HG02970 (cell line): ENCODE results near the gene GLT1D1.

Experiments
- ATAC-seq: cut with Tn5 transposase; IDR thresholded peaks from one replicate; pipeline ENCODE4 v1.9.1; 2021; ENCODE audit warnings: mild to moderate bottlenecking, moderate library complexity, moderate number of reproducible peaks; ENCODE audit not compliant: unreplicated experiment, low FRiP score

Gene GLT1D1

DNA sequence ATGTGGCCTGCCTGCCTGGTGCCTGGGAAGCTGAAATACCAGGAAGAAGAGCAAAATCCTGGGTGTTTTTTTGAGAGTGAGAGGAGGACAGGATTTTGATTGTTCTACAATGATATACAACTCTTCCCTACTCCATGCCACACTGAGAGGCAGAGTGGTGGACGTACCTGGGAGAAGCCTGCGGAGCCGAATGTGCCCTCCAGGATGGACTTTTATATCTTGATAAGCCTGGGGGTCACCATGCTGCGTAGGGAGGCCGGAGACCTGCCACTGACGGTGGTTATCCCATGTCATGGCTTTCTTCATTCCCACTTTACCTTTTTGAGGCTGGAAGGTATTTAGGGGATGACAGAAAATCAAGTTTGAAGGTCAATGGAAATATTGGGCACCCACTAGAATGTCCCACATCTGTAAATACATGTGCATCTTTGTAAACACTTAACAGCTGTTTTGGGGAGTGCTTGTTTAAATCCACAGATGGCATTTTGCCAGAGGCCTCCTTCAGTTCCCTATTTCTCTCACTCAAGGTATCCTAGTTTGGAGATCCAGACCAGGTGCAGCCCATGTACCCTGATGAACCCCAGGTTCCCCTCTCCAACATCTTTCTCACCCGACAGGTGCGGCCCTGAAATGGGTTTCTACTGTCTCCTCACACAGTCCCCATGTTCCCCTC is 1.1 kb upstream of the GLT1D1 start:
- ATAC-seq, result no peak

DNA sequence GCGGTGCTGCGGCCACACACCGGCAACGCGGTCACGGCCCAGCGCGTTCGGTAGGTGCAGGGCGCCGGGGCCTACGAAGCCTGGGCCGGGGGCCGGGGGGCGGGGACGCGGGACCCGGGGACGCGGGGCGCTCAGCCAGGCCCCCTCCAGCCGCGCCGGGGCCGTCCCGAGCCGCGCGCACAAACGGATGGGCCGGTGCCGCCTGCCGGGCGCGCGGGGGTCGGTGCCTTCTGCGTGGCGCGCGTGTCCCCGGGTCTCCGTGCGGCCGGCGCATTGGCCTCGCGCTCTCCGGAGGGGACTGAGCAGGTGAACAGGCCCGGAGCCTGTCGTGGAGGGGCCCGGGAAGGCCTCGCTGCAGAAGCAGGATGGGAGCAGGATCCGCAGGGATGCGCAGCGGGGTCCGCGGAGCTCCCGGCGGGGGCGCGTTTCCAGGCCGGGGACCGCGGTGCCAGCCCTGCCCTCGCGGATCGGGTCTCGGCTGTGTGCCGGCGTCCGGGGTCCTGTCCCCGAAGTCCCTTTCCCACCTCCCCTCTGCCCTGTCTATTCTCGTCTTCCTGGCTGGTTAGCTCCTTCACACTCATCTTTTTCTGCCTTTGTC is 421 bp downstream of the GLT1D1 start:
- no peak for ATAC-seq

DNA sequence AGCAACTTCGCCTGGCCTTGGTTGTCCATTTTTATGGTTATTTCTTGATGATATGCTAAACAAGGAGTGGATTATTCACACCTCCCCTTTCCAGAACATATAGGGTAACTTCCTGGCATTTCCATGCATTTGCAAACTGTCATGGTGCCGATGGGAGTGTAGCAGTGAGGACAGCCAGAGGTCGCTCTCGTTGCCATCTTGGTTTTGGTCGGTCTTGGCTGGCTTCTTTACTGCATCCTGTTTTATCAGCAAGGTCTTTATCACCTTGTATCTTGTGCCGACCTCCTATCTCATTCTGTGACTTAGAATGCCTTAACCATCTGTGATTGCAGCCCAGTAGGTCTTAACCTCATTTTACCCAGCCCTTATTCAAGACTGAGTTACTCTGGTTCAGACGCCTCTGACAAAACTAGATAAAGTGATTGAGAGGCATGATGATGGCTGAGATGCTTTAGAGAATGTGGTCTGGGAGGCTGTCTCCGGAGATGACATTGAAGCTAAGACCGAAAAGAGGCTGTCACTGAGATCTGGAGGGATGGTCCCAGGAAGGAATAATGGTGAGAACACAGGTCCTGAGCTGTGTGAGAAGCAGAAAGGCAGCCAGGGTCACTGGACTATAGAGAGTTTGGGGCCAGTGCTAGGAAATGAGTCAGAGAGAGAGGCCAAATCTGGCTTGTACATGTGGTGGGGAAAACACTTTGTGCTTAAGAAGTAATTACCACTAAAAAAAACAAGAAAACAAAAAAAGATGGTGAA is 2.9 kb downstream of the GLT1D1 start:
- ATAC-seq, result no peak

DNA sequence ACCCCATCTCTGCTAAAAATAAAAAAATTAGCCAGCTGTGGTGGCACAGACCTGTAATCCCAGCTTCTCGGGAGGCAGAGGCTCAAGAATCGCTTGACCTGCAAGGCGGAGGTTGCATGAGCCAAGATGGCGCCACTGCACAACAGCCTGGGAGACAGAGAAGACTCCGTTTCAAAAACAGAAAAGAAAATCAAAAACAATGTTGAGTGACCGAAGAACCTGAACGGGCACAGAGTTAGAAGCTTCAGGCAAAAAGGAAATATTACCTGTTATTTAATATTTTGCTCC is 3.5 kb downstream of the GLT1D1 start:
- no peak for ATAC-seq

DNA sequence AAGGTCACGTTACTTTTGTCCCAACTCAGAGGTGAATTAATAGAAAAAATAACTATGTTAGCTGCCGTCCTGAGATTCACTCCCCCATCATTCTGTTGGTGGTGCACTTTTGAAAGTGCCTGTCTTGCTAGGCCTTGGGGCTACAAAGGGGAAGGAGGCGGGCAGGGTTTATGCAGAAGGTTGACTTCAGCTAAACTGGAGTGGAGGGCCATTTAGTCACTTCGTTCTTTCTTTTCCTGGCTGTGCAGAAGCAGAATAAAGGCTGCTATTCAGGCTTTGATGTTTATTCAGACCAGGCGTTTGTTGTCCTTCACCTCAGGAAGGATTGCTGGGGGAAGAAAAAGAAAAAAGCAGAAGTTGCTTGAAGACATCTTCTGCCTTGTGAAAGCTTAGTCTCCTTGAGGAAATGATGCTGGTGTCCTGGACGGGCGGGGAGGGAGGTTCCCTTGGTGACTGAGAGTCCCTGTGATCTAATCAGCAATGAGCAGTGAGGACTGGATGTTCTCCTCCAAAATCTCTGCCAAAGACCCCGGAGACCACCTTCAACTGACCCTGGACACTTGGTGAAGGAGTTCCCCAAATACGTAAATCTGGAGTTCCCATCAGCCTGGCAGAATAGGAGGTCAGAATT is 4.0 kb downstream of the GLT1D1 start:
- no peak for ATAC-seq

DNA sequence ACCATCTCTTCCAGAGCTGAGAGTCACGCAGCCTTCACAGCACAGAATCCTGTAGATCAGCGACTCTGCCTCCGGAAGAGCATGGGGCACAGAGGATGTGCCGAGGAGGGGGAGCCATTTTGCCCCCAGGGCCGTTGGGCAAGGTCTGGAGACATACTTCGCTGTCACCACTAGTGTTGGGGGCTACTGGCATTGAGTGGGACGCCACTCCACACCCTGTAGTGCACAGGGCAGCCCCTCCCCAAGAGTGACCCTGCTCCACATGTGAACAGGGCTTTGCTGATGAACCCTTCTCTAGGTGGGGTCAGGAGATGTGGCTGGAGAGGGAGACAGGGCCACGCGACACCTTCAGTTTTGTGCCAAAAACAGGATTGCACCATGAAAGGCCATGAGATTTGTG is 6.0 kb downstream of the GLT1D1 start:
- no peak for ATAC-seq

DNA sequence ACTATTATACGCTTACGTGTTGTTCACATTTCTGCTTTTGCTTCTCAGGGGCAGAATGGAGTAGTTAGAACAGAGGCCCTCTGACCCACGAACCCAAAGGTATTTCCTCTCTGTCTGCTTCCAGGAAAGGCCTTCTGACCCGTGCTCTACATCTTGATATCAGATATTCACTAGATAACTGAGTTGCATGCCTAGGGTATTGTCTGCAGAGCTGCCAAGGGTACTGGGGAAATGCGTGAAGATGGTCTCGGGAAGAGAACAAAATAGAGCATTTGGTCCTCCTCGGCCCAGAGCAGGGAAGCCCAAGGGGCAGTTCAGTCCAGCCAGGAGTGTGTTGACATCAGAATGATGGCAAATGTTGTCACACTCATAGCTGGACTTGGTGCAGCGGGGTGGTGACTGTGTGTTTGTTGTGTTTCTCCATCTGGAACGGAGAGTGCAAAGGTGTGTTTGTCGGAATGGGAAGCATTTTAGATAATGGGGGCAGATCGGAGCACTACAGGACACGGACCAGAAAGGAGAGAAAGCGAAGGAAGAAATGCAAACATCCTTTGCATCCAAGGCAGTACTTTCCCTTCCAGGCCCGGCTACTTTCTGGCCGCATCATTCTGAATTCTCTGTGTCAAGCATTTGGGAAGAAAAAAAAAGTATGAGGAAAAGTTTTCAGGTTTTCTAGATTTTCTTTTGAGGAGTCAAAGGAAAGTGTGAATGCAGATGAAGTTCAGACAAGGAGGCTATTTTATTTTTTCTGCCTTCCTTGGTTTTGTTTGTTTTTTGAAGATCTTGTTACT is 8.1 kb downstream of the GLT1D1 start:
- ATAC-seq, result no peak

DNA sequence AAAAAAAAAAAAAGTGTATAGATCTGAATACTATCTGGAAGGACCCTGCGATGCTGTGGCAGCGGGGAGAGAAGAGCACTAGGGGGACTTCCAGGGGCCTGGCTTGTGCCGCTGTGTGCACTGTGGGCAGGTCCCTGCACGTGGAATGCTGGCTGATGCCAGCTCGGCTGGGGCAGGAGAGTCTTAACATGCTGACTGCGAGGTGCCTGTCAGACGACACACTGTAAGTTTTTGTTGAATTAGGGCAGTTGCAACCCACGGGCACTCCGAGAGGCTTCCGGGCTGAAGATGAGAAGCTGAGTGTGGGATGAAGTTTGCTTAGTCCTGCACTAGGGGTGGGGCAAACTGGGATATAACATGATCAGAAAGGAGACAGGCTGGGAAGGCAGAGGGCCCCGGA is 10.7 kb downstream of the GLT1D1 start:
- ATAC-seq, result no peak

DNA sequence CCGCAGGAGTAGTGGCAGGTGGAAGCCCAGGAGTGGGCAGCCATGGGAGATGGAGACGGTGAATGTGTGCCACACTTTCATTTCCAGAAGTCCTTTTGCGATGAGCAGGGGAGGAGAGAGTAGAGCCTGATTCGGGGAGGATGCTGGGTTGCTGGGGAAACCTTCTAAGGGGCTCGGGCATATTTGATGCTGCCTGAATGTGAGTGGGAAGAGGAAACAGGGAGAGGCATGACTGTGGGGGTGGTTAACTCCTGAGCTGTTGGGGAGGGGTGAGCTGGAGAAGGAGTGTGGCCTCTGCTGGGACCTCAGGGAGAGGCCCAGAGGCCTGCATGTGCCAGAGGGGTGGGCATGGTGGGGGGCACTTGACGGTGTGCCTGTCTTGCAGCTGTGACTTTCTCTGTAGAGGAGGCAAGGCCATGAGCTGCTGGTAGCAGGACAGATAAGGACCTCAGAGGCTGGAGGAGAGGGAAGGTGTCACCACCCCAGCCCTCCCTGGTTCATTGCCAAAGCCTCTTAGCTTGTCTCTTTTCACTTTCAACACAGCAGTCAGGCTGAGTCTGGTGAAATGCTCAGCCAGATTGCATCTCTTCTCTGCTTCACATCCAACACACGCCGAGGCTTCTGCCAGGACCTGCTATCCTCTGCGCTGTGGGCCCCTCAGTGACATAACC is 11.4 kb downstream of the GLT1D1 start:
- ATAC-seq, result no peak

DNA sequence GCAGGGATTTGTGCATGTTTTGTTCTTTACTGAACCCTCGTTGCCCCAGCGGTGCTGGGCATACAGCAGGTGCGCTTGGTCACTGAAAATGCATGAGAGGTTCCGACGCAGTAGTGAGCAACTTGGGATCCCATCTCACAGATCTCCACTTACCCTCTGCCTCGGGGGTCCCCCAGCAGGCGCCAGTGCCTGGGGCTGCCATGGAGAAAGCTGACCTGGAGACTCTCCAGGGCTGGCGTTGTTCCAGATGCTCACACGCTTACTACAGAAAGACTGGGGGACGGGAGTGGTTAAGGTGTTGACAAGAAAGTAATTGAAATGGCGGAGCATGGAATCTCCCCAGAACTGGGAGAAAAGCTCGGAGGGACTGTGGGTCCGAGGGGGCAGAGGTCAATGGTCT is 14.2 kb downstream of the GLT1D1 start:
- no peak for ATAC-seq

DNA sequence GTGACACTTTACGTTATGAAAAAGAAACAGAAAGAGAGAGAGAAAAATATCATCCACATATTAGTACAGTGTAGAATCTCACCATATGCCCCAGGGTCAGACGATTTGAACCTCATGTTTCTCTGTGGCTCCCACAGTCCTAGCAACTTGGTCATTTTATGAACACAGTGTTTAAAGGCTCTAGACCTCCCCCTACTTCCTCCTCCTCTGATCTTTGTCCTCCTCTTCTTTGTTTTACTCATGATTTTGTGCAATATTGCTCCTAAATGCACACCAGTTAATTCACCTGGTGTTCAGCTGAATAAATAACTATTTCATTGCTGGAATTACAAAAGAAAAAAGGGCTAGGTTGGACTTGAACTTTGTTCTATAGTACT is 18.2 kb downstream of the GLT1D1 start:
- no peak for ATAC-seq

DNA sequence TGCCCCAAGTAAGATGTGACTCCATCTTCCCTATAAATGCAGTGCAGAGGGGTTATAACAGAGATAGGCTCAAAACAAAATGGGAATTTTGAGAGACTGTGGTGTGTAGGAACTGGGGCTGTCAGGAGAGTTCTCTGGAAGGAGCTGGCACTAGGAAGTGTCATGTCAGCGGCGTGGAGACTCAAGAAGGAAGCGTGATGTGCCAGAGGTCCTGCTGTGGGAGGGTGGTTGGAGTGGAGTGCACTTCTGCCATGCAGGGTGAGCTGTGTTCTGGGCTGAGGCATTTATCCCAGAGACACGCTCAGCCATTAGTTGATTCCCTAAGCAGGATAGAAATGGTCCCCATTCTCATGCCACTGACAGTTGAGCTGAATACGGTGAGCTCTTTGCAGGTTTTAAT is 19.0 kb downstream of the GLT1D1 start:
- ATAC-seq, result no peak

DNA sequence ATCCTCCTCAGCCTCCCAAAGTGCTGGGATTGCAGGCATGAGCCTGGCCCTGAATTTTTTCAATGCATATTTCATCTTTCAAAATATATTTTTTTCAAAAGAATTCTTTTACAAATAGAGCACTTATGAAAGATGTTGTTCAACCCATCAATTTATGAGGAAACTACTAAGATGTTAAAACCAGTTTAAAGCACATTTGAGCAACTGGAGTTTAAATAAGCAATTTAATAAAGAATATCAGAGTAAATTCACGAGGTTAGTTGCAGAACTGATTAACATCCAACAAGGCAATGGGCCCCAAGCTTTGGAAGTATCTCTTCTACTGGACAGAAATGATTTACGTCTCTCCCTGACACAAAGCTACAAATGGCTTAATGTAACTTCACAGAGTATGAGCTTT is 23.3 kb downstream of the GLT1D1 start:
- no peak for ATAC-seq

DNA sequence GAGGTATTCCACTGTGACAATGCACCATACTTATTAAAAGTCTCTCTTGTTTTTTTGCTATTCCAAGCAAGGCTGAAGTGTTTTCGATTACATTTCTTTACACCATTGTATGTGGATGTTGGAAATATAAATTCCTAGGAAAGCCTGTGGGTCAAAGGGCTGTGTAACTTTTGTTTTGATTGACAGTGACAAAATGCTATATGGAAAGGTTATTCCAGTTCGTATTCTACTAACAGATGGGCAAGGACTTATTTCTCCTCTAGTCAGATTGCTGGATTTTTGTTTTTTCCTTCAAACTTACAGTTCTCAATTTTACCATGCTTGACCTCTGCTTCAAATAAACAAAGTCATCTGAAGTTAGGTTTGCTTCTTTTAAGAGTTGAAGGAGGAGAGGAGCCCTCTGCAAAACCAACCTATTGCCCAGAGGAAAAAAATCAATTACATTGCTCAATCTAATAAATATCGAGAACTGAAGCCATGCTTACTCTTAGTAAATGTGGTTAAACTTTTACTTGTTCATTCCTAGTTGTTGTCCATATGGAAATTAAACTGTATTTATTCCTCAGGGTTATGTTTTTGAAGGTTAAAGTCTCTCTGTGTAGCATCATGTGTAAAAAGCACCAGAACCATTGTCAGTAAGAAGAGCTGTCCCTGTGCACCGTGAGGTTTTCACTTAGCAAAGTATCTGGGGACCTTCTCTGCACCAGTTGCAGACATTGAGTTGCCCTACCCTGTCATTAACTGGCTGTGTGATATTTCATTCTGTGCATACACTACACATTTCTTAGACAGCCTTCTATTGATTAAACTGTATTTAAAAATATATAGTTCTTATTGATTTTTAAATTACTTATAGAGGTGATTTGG is 26.9 kb downstream of the GLT1D1 start:
- ATAC-seq, result no peak

DNA sequence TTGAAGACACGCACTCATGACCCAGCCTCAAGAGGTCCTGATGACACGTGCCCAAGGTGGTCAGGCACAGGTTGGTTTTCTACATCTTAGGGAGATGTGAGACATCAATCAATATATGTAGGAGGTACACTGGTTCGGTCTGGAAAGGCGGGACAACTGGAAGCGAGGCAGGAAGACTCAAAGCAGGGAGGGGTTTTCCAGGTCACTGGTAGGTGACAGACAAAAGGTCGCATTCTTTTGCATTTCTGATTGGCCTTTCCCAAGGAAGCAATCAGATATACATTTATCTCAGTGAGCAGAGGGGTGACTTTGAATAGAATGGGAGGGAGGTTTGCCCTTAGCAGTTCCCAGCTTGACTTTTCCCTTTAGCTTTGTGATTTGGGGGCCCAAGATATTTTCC is 38.6 kb downstream of the GLT1D1 start:
- no peak for ATAC-seq

DNA sequence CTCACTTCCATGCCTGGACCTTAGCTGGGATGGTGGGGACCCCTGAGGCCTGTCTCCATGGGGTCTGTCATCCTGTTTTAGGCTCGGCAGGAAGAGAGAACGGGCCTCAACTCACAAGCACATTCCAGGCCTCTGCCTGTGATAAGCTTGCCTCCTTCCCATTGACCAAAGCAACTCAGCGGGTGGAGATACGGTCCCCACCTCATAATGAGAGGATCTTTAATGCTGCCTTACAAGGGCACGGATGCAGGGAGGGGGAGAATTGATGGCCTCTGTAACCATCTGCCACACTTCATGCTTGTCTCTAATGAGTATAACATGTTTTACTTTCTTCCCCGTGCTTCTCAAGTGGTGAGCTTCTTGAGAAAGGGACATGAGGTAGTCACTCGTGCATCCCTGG is 50.0 kb downstream of the GLT1D1 start:
- ATAC-seq, result no peak

DNA sequence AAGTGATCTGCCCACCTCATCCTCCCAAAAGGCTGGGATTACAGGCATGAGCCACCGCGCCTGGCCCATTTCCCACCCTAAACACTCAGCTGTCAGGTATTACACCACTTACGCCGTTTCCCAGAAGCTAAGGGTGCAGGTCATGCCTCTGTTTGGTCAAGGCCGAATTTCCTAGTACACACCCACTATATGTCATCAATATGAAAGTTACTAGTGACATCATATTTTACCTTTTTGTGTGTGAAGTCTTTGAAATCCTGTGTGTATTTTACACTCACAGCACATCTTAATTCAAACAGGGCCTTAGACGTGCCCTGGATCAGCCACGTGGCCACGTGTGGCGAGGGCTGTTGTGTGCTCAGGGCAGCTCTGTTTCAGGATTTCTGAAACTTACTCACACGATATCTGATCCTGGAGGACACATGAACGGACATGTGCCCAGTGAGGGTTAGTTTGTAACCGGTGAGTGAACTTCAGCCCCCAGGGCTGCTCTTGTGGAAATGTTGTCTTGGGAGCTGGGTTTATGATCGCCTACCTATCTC is 51.8 kb downstream of the GLT1D1 start:
- no peak for ATAC-seq

DNA sequence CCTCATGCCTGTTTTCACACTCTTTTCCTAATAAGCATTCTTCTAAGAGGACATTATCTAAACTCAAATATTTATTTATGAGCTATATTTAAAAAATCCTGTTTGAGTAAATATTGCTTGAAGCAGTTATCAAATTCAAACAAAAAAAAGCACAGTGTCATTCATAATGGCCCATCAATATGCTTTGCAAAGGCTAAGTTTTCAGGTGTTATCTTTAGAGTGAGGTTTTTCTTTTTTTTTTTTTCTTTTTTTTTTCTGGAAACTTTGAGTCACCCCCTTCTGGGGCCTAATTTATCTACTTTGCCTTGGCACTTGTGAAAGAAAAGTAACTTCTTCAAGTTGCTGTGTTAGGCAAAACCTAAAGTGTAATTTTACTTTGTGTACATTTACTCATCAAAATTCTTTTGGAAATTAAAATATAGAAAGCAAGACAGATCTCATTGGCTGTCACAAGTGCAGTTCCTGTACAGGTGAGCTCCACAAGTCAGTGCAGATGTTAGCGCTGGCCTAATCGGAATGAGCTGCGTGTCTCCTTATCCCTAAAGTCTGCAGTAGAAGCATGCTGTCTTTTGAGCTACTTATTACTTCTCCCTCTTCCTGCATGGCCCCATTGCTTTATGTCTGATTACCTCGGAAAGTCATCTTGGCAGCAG is 53.3 kb downstream of the GLT1D1 start:
- no peak for ATAC-seq

DNA sequence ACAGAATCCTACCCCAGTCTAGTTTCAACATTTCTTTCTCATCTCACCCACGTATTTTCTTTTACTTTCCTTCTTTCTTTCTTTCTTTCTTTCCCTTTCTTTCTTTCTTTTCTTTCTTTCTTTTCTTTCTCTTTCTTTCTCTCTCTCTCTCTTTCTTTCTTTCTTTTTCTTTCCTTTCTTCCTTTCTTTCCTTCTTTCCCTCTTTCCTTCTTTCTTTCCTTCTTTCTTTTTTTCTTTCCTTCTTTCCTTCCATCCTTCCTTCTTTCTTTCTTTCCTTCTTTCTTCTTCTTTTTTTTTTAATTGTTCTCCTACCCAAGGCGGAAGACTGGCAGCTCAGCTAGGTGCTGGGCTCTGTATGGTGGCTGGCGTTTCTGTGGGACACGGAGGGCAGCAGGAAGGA is 55.0 kb downstream of the GLT1D1 start:
- no peak for ATAC-seq
